GM12878 (cell line): ENCODE results near the gene ZNF408. TPM values are rescaled to one million over a fixed set of nuclear protein-coding genes. Genes with fewer than 3 reads are reported as not detected.

Experiments used
- ATAC-seq: fragments of 200-7000 bp; cut with Tn5 transposase; 3 replicates; pipeline ENCODE4 v1.9.1; 2020; ENCODE audit warnings: mild to moderate bottlenecking, moderate library complexity
- Bru-seq: library from RNA; stranded (reverse); fragments of 400-500 nt; gene quantifications from one replicate; lab custom pipeline; 2021; lab: Mats Ljungman, UMichigan
- BruChase-seq, 2 experiments: library from RNA; stranded (reverse); fragments of 400-500 nt; gene quantifications; one replicate each; lab custom pipeline; 2021; lab: Mats Ljungman, UMichigan
- BruUV-seq: library from RNA; stranded (reverse); fragments of 400-500 nt; replicated peaks from 2 replicates; lab custom pipeline; 2021; lab: Mats Ljungman, UMichigan
- CTCF ChIA-PET: fragments of 300-600 bp; sonication (Branson Sonifier 250); formaldehyde crosslinking; extraction: SDS; loops from one replicate; lab custom pipeline; 2021; ENCODE audit warnings: inconsistent platforms; lab: Yijun Ruan, JAX
- POLR2A ChIA-PET: fragments of 350-600 bp; formaldehyde crosslinking; extraction: SDS; loops from one replicate; lab custom pipeline; 2021; ENCODE audit warnings: inconsistent platforms; lab: Charles Lee
- RAD21 ChIA-PET: fragments of 300-600 bp; sonication (Branson Sonifier 250); formaldehyde crosslinking; loops from one replicate; lab custom pipeline; 2023; ENCODE audit warnings: antibody characterized with exemption; ENCODE audit not compliant: unreplicated experiment; lab: Charles Lee
- SMC1A ChIA-PET: fragments of 300-600 bp; sonication (Branson Sonifier 250); formaldehyde crosslinking; loops from one replicate; lab custom pipeline; 2023; ENCODE audit not compliant: unreplicated experiment, uncharacterized antibody; lab: Charles Lee
- DNase-seq: peaks from one replicate; pipeline ENCODE4 v3.0.0-alpha.2; 2011; ENCODE audit warnings: low read depth, low spot score
- FAIRE-seq: peaks from 3 replicates; lab custom pipeline; 2011; peaks lifted over from hg19 to GRCh38; lab: Jason Lieb, UNC
- H2AFZ ChIP-seq: 2 replicates; pipeline ENCODE4 v1.6.0; 2011; ENCODE audit warnings: low read depth, low read length, control low read depth; ENCODE audit not compliant: control insufficient read depth
- H3K27ac ChIP-seq: 2 replicates; pipeline ENCODE4 v1.5.1; 2011; ENCODE audit warnings: control low read depth; ENCODE audit not compliant: control insufficient read depth, insufficient read depth
- H3K27me3 ChIP-seq, 2 experiments: replicated peaks in 1 of 2; 2 replicates each; pipeline versions ENCODE4 v1.6.0 to v1.6.1; 2011; ENCODE audit warnings: low read length in 1 of 2; ENCODE audit not compliant: control insufficient read depth in 2 of 2, insufficient read depth in 2 of 2
- H3K36me3 ChIP-seq, 2 experiments: 2 replicates each; pipeline ENCODE4 v1.5.1; 2011; ENCODE audit warnings: low read length in 1 of 2; ENCODE audit not compliant: control insufficient read depth in 2 of 2, insufficient read depth in 2 of 2
- H3K4me1 ChIP-seq: 2 replicates; pipeline ENCODE4 v1.6.1; 2011; ENCODE audit warnings: mild to moderate bottlenecking, low read length, moderate library complexity, mixed read lengths; ENCODE audit not compliant: control insufficient read depth, insufficient read depth
- H3K4me2 ChIP-seq: 2 replicates; pipeline ENCODE4 v1.6.0; 2011; ENCODE audit warnings: control low read depth; ENCODE audit not compliant: control insufficient read depth, insufficient read depth
- H3K4me3 ChIP-seq: fragments of 200-600 bp; sonication (generic); 2 replicates; pipeline ENCODE4 v1.5.1; 2016
- H3K79me2 ChIP-seq: 2 replicates; pipeline ENCODE4 v1.6.0; 2011; ENCODE audit warnings: low read length; ENCODE audit not compliant: control insufficient read depth, insufficient read depth
- H3K9ac ChIP-seq: 2 replicates; pipeline ENCODE4 v1.8.0; 2011; ENCODE audit warnings: low read length, control low read depth, mixed read lengths; ENCODE audit not compliant: control insufficient read depth, insufficient read depth
- H3K9me3 ChIP-seq: replicated peaks from 3 replicates; pipeline ENCODE4 v1.5.1; 2011; ENCODE audit warnings: mild to moderate bottlenecking, low read length; ENCODE audit not compliant: control insufficient read depth, insufficient read depth
- H4K20me1 ChIP-seq: 2 replicates; pipeline ENCODE4 v1.6.0; 2011; ENCODE audit not compliant: control insufficient read depth, insufficient read depth
- HCFC1 ChIP-seq: fragments of 150-350 bp; IDR thresholded peaks from 2 replicates; pipeline ENCODE4 v1.6.1; 2014; ENCODE audit warnings: low read length
- HSF1 ChIP-seq: fragments of 150-350 bp; IDR thresholded peaks from 2 replicates; pipeline ENCODE4 v1.6.1; 2014; ENCODE audit warnings: mild to moderate bottlenecking, low read depth, low read length
- PRDM15 ChIP-seq: fragments of 450-650 bp; formaldehyde crosslinking; IDR thresholded peaks from 2 replicates; pipeline ENCODE4 v1.4.0; 2020; ENCODE audit warnings: mild to moderate bottlenecking, moderate library complexity
- RCOR1 ChIP-seq: conservative IDR thresholded peaks from 2 replicates; pipeline ENCODE4 v1.6.1; 2012; ENCODE audit warnings: low read depth, low read length, improper control_type of control experiment
- SMAD1 ChIP-seq: fragments of 450-650 bp; IDR thresholded peaks from 2 replicates; pipeline ENCODE4 v1.6.1; 2018; ENCODE audit warnings: mild to moderate bottlenecking, low read depth; ENCODE audit not compliant: partially characterized antibody
- SREBF1 ChIP-seq: IDR thresholded peaks from 2 replicates; pipeline ENCODE4 v1.6.1; 2012; ENCODE audit warnings: mild to moderate bottlenecking, low read length
- TARDBP ChIP-seq: IDR thresholded peaks from 2 replicates; pipeline ENCODE4 v1.6.1; 2016; ENCODE audit warnings: borderline replicate concordance
- TBL1XR1 ChIP-seq: IDR thresholded peaks from 2 replicates; pipeline ENCODE4 v1.6.1; 2012; ENCODE audit warnings: low read depth, low read length, improper control_type of control experiment
- TCF12 ChIP-seq: IDR thresholded peaks from 2 replicates; pipeline ENCODE4 v1.6.1; 2011; ENCODE audit warnings: low read depth, mild to moderate bottlenecking, low read length
- ZNF217 ChIP-seq: fragments of 450-650 bp; IDR thresholded peaks from 2 replicates; pipeline ENCODE4 v1.6.1; 2017; ENCODE audit warnings: antibody characterized with exemption, mild to moderate bottlenecking
- WGBS: methylation state at CpG from one replicate; pipeline ENCODE4 v1.1.6; 2016; ENCODE audit warnings: low lambda C conversion rate; ENCODE audit not compliant: insufficient replicate concordance, insufficient coverage; ENCODE audit errors: missing lambda C conversion rate; 5-methylcytosine and 5-hydroxymethylcytosine counted together
- in situ Hi-C: fragments of 300-500 bp; cut with MboI; formaldehyde crosslinking; loops from 9 replicates; pipeline ENCODE4 v1.14.3; 2018; ENCODE audit warnings: mixed read lengths
- intact Hi-C: fragments of 100-400 bp; cut with micrococcal nuclease; formaldehyde crosslinking; loops from one replicate; pipeline ENCODE4 v1.14.2; 2022; ENCODE audit not compliant: unreplicated experiment
- long read RNA-seq, 2 experiments: library from polyadenylated mRNA; unstranded; transcript quantifications; one replicate each; pipeline ENCODE4 v2.0.0, GENCODE V29; 2019 to 2020
- polyA minus RNA-seq, 3 experiments: library from RNA; depleted of rRNA, polyadenylated mRNA; stranded (reverse); fragments of >200 nt; gene quantifications; 2 replicates each; pipeline ENCODE4 v1.2.3, GENCODE V29; 2011
- polyA plus RNA-seq, 11 experiments: library from polyadenylated mRNA; depleted of rRNA in 4 of 11; unstranded in 6 of 11; stranded (reverse) in 5 of 11; fragments of >200 nt; fragmentation: Nextera tagmentation in 4 of 11; fragmentation: Illumina TruSeq in 1 of 11; extraction: Ambion mirVana in 4 of 11; extraction: Trizol in 1 of 11; gene quantifications; 1 replicate in 1 of 11; 2 replicates in 10 of 11; pipeline versions ENCODE4 v1.2.1 to v1.2.3, GENCODE V29; 2011 to 2016; ENCODE audit warnings: inconsistent platforms in 2 of 11, missing spikeins in 2 of 11, low read depth in 1 of 11
- total RNA-seq, 4 experiments: library from RNA; depleted of rRNA in 3 of 4; stranded (reverse); fragments of >200 nt in 3 of 4; fragmentation: Illumina TruSeq in 1 of 4; extraction: Trizol in 1 of 4; gene quantifications; 2 replicates each; pipeline versions ENCODE4 v1.2.1 to v1.2.3, GENCODE V29; 2013 to 2021

ZNF408 gene
- total RNA-seq (2013; cell fraction: nucleolus; rRNA removed): 26.9 and 27.5 TPM in 2 replicates
- total RNA-seq (2014; rRNA removed) (7.9 and 8.4 TPM in 2 replicates), total RNA-seq (2014; rRNA removed; fragmentation: Illumina TruSeq; extraction: Trizol) (5.9 and 6.3 TPM in 2 replicates), total RNA-seq (2021) (11.3 and 12.1 TPM in 2 replicates), polyA plus RNA-seq (2011; rRNA removed) (3.1 and 5.9 TPM in 2 replicates), polyA plus RNA-seq (2014; fragmentation: Illumina TruSeq; extraction: Trizol) (1.4 and 4.3 TPM in 2 replicates), polyA plus RNA-seq (2014; fragmentation: Nextera tagmentation; extraction: Ambion mirVana) (under 1 TPM; 0.19 to 0.35 TPM), polyA plus RNA-seq (2014; rRNA removed) (8.0 and 8.8 TPM in 2 replicates), polyA plus RNA-seq (2016; fragmentation: Nextera tagmentation; extraction: Ambion mirVana) (10 to 100 TPM in 1 of 2 experiments, 1 to 10 TPM in 1; 9.2 to 10.3 TPM), polyA minus RNA-seq (2011; rRNA and poly(A)+ RNA removed) (5.9 and 9.5 TPM in 2 replicates), Bru-seq, nascent RNA (percentile 81 among the genes with signal in this experiment), BruChase-seq, experiment 1, labeled RNA remaining after a 6-hour chase (percentile 69 among the genes with signal in this experiment), BruChase-seq, experiment 2, labeled RNA remaining after a 2-hour chase (percentile 76 among the genes with signal in this experiment)
- polyA plus RNA-seq (2011; ENCODE audit: low read depth): 6.4 TPM
- polyA plus RNA-seq (2011; cell fraction: cytosol; rRNA removed): 7.2 and 7.8 TPM in 2 replicates
- 18.9 and 20.2 TPM in 2 replicates for polyA plus RNA-seq (2011; cell fraction: nucleus; rRNA removed)
- 8.8 and 9.4 TPM in 2 replicates for polyA plus RNA-seq (2012)
- 4.1 and 7.4 TPM in 2 replicates for polyA minus RNA-seq (2011; cell fraction: cytosol; rRNA and poly(A)+ RNA removed)
- 11.6 and 21.4 TPM in 2 replicates for polyA minus RNA-seq (2011; cell fraction: nucleus; rRNA and poly(A)+ RNA removed)
- long read RNA-seq, experiment 1, transcript ZNF408-201 (5 exons, 2,442 nt): major isoform, 13 of 15 reads
- long read RNA-seq, experiment 1, partial matches to known transcripts: 0 of 15 reads
- long read RNA-seq, experiment 1, other reads (novel, unspliced or antisense): 2 of 15 reads
- long read RNA-seq, experiment 2, partial matches to known transcripts: 0 of 6 reads
- long read RNA-seq, experiment 2, other reads (novel, unspliced or antisense): 3 of 6 reads

DNA sequence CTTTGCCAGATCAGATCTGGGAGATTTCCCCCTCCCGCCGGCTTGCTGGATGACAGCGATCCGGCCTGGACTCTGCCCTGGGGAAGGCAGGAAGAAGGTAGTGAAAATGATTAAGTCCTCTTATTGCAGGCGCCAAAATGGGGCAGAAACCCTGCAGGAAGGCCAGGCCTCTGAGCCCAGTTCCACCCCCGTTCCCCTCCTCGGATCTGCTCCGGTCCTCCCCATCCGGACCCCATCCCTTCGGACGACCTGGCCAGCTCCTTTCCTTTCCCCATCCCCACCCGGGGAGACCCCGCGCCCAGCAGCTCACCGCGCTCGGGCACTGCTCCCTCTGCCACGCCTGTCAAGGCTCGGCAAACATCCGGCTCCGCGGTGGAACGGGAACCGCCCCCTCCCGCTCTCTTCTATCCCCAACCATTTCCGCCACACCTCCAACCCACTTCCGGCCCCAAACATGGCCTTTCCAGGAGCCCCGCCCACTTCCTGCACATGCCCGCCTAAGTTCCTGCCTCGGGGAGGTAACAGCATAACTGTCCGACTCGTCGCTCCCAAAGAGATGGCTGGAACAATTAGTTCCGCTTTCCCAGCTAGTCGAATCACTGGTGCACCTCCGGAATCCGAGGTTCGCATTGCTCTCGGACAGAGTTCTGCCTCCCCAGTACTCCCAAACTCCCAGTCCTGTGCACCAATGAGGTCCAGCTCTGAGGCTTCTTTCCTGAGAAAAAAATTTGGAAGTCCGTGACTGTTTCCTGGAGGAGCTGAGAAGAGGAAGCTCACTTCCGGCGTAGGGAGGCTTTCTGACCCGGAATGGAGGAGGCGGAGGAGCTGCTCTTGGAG is at the start of gene ZNF408, which contains the start of gene ARHGAP1:
Gene ZNF408, plus strand, starts transcription at position 791 of the 837 bp plus-strand sequence. Its CDS starts 17 bp downstream, at position 808.
Gene ARHGAP1, minus strand, starts transcription at position 379 of the 837 bp plus-strand sequence. CDS start 4,512 bp downstream, outside the sequence.
- under 1% methylated on average over 36 of the region's 44 CpGs for WGBS
- H4K20me1 ChIP-seq: no peaks in the 10 kb centered on the region; the same call in 1 of the 2 replicates
- DNase-seq (peak; percentile 96), FAIRE-seq (peak; percentile 99), ATAC-seq (peak; percentile 98)
- intact Hi-C loops: no loop called here
- H3K9ac ChIP-seq: peak within 1 kb of the TSS; percentile 93
- H2AFZ ChIP-seq: peak within 1 kb of the TSS; percentile 98
- in situ Hi-C loops: no loop called here
- RAD21 ChIA-PET: interaction anchor here (0.6 to 1.3 kb wide), 6 partner anchors 107 to 548 kb away, joined by 3 to 5 read pairs (median 4); partner anchors contain the start of genes ACP2 and AMBRA1
- H3K9me3 ChIP-seq: no peaks in the 10 kb centered on the region
- POLR2A ChIA-PET: interaction anchor here (0.8 to 1.1 kb wide), 4 partner anchors 28 to 140 kb away, joined by 3 to 4 read pairs (median 3); partner anchors contain the start of gene ATG13
- peaks cover 12 to 20% of the 10 kb centered on the region in 2 experiments; a peak in 3 of 4 replicates for H3K36me3 ChIP-seq
- peak within 1 kb of the TSS; percentile 92 for H3K4me3 ChIP-seq
- no TSS peak for BruUV-seq
- peaks cover 27% of the 10 kb centered on the region for H3K79me2 ChIP-seq
- CTCF ChIA-PET: interaction anchor here (0.5 to 1.5 kb wide), 5 partner anchors 82 to 219 kb away, joined by 3 to 9 read pairs (median 3); partner anchors contain the start of genes AMBRA1 and ATG13
- H3K27me3 ChIP-seq: no peaks in the 10 kb centered on the region
- H3K4me1 ChIP-seq: peaks cover 4% of the 10 kb centered on the region
- H3K27ac ChIP-seq: peak within 1 kb of the TSS; percentile 99
- H3K4me2 ChIP-seq: peak within 1 kb of the TSS; percentile 63
- SMC1A ChIA-PET: interaction anchor here (1.2 to 1.5 kb wide), 3 partner anchors 13 to 140 kb away, joined by 3 to 7 read pairs (median 3); no protein-coding TSS in a partner anchor
- TF ChIP-seq PRDM15 (no peak), RCOR1 (no peak), TBL1XR1 (peak; percentile 75; the same call in 1 of the 2 replicates), SREBF1 (no peak), TARDBP (no peak), TCF12 (no peak), SMAD1 (peak; percentile 33), HSF1 (peak; percentile 62; the same call in 1 of the 2 replicates), ZNF217 (peak; percentile 38; the same call in 1 of the 2 replicates), HCFC1 (peak; percentile 81)
